HG02970 (cell line): ENCODE data around the gene DTNBP1.

Experiments used
- ATAC-seq: cut with Tn5 transposase; IDR thresholded peaks from one replicate; pipeline ENCODE4 v1.9.1; 2021; ENCODE audit warnings: mild to moderate bottlenecking, moderate library complexity, moderate number of reproducible peaks; ENCODE audit not compliant: unreplicated experiment, low FRiP score

The DTNBP1 gene

DNA sequence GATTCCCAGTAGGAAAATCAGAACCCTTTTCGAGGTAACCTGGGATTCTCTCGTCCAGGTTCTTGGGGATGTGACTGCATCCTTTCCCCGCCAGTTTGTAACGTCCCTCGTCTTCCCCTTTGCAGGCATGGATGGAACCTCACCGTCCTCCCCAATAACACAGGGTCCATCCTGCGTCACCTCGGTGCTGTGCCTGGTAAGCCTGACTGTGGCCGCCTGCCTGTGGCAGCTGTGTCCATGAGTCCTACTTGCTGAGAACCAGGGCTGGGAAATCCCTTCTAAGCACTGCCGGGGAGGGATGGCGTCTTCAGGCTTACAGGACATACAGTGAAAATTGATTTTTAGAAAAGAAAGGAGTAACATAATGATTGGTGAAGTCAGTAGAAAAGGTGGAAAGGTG lies 155.6 kb downstream of the DTNBP1 start:
- no peak for ATAC-seq

DNA sequence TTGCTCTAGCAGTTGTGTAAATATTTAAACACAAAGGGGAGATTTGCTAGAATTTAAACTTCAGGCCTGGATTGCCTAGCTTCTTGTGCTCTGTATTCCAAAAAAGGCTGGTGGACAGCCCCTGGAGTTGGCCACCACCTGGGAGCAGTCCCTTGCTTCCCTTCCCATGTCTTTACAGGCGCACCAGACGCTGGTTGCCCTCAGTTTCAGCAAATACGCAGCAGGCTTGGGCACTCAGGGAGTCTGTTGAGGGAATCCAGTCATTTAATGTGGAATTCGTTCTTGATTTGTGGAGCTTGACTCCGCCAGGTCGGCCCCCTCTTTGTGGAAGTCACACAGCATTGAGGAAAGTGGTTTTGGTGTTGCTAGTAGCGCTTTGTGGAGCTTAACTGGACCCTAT lies 156.8 kb downstream of the DTNBP1 start:
- no peak for ATAC-seq

DNA sequence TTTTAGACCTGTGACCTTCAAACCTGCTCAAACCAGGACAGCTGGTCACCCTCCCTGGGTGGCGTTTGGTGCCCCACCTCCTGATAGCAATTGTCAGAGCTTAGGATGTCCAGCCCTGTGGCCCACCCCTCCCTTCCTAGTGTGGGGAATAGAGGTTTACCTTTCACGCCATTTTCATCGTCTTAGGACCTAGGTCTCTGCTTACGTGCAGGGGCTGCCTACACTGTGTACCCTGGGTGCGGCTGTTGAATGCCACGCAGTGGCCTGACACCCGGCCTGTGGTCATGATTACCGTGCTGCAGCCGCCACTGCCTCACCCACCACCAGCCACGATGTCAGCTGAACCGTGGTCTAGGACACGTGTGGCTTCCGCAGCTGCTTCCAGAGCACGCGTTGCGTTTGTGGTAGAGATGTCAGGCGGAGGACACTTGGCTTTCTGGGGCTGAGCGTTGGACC lies 157.3 kb downstream of the DTNBP1 start:
- no peak for ATAC-seq

- no peak for ATAC-seq
Observed at GRCh38 chr6:15504581-15505350, 158.1 kb downstream of the DTNBP1 start.

DNA sequence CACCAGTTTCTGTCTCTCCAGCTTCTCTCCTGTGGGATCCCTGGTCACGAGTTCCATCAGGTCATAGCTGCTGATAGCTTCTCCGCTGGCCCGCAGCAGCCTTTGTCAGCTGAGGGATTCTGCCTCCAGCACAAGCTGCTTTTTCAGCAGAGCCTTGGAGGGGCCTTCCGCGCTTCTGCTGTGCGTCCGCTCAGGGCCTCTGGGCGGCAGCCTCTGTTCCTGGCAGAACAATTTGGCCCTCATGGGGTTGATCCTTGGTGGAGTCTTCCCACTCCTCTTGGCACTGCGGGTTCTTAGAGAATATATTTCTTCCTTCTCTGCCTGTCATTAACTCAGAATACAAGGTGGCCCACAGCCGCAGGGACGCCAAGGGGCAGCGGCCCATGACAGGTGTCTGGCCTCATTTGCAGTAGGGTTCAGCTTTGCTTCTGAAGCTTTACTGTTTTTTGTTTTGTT lies 158.8 kb downstream of the DTNBP1 start:
- ATAC-seq = no peak

- no peak for ATAC-seq
Observed at GRCh38 chr6:15503346-15503680, 159.5 kb downstream of the DTNBP1 start.

DNA sequence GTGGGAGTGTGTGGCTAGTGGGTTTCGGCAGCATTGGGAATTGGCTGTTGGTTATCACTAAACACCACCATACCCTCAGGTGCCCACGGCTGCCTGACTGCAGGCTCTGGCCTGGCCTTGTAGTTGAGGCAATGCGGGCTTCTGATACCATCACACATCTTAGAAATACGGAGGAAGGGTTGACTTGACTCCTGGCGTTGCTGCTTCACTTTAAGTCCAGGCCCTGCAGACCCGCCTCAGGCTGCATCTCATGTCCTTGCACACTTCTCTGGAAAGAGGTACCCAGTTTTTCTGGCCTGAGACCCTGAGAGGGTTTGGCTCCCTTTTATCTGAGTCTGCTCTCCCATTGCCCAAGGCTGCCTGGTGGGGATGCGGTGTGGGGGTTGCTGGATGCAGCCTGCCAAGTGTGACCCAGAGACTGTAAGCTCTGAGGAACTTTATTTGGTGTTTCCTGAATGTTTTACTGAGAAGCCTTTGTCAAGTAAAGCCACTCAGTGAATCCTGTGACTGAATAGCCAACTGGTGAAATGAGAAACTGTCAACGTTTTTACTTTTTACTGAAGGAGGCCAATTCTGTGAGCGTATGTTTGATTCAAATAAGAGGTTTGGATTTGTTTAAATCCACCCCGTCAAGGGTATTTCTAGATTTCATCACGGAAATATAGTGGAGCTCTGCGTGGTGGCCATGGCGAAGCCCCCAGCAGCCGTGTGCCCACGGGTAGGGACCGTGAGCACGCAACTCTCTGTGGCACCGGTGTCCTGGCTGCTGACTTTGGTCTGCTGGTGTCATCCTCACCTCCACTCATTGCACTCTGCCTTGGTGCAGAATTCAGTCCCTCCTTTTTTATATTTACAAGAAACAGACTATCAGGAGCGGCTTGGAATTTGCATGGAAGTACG lies 160.1 kb downstream of the DTNBP1 start:
- no peak for ATAC-seq

- no peak for ATAC-seq
Observed at GRCh38 chr6:15501826-15502445, 160.9 kb downstream of the DTNBP1 start.

DNA sequence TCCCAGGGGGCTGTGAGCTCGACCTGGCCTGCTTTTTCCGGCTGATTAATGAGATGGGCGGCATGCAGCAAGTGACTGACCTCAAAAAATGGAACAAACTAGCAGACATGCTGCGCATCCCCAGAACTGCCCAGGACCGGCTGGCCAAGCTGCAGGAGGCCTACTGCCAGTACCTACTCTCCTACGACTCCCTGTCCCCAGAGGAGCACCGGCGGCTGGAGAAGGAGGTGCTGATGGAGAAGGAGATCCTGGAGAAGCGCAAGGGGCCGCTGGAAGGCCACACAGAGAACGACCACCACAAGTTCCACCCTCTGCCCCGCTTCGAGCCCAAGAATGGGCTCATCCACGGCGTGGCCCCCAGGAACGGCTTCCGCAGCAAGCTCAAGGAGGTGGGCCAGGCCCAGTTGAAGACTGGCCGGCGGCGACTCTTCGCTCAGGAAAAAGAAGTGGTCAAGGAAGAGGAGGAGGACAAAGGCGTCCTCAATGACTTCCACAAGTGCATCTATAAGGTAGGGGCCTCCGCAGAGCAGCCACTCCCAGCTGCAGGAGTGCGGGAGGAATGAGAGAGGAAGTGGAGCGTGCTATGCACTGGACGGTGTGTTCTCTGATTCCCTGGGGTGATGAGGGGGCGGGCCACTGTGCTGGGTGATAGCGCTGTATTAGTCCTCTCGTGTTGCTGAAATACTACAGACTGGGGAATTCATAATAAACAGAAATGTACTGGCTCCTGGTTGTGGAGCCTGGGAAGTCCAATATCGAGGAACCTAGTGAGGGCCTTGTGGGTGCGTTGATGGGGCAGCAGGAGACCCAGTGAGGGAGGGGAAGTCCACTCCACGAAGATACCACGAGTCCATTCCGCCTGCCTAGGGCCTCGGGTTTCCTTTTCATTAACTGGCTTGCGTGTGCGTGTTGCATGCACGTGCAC lies 161.7 kb downstream of the DTNBP1 start:
- no peak for ATAC-seq

DNA sequence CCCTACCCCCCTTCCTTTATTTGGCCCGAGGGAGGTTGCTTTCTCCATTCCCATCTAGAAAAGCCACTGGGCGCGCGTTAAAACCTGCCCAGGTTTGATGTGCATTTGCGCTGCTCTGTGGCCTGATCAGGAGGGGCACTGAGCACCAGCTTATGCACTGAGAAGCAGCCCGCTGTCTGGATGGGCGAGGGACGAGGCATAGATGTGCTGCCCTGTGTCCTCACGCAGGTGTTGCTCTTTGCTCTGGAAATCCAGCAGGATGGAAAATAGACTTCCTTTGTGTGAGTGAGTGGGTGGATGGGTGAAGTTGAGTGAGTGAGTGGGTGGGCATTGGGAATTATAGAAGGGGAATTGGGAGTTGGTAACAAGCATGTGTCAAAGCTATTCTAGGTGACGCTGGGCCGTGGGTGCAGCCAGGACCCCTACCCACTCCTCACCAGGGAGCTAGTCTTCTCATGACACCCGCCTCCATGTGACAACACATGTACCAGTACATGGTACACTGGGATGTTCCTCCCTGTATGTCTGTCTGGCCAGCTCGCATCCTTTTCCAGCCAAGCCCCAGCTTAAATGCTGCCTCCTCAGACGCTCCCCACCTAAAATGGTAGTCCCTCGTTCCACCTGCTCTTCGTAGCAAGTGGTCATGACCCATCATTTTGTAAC lies 162.6 kb downstream of the DTNBP1 start:
- ATAC-seq = no peak

DNA sequence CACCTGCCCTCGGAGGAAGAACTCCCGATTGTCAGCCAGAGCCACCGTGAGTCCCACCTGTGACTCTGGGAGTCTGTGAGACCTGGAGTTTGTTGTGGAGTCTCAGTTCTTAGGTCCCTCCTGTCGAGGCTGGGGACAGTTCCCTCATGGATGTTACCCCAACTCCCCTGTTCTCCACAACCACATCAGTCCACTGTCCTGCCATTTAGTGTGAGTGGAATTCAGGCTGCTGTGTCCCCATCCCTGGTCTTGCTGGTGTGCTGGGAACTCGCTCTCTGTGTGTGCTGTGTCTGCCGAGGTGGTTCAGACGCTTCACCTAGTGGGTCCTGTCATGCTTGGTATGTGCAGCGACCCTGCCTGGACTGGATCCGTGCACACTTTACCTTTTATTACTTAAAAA lies 163.2 kb downstream of the DTNBP1 start:
- no peak for ATAC-seq

- no peak for ATAC-seq
Observed at GRCh38 chr6:15499125-15499524, 163.7 kb downstream of the DTNBP1 start.

DNA sequence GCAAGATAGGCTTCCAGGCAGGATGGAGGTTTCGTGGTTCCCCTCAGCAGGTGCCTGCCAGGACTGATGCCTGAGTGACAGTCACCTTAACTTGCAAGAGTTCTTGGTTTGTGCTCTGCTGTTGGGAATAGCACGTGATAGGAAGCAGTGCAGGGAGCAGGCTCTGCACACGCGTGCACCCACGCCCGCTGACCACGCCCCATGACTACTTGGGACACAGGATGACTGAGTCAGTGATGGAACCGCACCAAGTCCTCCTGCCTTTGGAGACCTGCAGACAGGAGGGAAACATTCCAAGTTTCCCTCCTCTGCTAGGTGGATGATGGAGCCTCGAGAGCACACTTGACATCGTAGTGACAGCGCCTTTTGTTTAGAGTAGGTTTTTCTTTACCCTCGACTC lies 164.2 kb downstream of the DTNBP1 start:
- no peak for ATAC-seq

DNA sequence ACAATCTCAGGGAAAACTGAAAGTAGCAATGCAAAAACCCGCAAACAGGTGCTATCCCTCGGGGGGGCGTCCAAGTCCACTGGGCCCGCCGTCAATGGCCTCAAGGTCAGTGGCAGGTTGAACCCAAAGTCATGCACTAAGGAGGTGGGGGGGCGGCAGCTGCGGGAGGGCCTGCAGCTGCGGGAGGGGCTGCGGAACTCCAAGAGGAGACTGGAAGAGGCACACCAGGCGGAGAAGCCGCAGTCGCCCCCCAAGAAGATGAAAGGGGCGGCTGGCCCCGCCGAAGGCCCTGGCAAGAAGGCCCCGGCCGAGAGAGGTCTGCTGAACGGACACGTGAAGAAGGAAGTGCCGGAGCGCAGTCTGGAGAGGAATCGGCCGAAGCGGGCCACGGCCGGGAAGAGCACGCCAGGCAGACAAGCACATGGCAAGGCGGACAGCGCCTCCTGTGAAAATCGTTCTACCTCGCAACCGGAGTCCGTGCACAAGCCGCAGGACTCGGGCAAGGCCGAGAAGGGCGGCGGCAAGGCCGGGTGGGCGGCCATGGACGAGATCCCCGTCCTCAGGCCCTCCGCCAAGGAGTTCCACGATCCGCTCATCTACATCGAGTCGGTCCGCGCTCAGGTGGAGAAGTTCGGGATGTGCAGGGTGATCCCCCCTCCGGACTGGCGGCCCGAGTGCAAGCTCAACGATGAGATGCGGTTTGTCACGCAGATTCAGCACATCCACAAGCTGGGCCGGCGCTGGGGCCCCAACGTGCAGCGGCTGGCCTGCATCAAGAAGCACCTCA lies 166.3 kb downstream of the DTNBP1 start:
- no peak for ATAC-seq

- ATAC-seq = no peak
Observed at GRCh38 chr6:15495375-15495901, 167.4 kb downstream of the DTNBP1 start.

DNA sequence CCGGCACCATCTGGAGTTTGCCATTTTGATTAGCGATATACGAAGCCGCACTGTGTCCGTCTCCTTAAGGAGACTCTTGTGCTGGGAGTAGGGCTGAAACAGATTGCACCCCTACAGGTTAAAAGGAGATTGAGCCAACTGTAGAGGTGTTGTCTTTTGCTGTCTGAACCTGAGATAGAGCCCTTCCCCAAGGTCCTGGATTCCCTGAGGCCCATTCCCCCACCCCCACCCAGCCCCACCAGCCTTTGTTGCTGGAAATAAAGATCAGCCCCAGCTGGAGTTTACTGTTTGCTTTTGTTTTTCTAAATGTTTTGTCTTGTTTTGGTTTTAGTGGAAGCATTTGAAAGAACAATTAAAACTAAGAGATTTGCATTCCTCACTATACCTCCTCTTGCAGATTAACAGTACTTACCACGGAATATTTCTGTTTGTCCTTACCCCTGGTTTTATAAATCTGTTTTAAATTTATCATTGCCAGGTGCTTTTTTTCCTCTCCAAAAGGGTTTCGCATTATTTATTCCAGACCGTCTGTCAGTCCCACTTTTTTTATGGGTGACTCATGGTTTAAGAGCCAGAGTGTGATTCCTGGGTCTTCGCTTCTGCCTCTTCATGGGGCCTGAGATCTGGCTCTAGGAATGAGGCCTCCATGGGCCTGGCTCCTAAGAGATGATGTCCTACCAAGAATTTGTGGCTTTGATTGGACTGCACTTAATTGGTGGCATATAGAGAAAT lies 169.2 kb downstream of the DTNBP1 start:
- ATAC-seq = no peak

DNA sequence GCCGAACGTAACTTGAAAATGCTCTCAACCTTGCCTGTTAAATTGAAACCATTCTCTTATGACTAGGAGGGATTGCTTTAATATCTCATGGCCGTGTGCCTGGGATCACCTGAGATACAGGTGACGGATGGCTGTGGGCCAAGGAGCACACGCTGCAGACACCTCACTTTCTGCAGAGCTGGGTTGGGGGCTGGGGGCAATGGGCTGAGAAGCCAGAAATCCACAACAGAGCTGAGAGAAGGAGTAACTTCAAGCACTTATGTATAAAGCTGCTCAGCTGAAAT lies 170.9 kb downstream of the DTNBP1 start:
- ATAC-seq = no peak
